Epithelial cell of esophagus (primary cell): ENCODE measurements around the gene TRABD.
"Not testable (repeated sequence)": the region's sequence is repeated elsewhere in the genome, so short reads cannot be mapped to it uniquely, and the experiment has no call there.

Experiments
- DNase-seq: peaks from one replicate; pipeline ENCODE4 v3.0.0; 2010; ENCODE audit warnings: low read depth
- H3K4me3 ChIP-seq: 2 replicates; pipeline ENCODE4 v1.5.1; 2011; ENCODE audit warnings: mild to moderate bottlenecking, low read length, control low read depth
- CTCF ChIP-seq: IDR thresholded peaks from 2 replicates; pipeline ENCODE4 v1.5.1; 2011; ENCODE audit warnings: low read depth, mild to moderate bottlenecking, low read length, control low read depth, inconsistent platforms; ENCODE audit not compliant: insufficient read depth; ENCODE audit errors: missing control alignments

The TRABD gene

GRCh38 chr22:50185375-50186087, at the start of gene TRABD:
Gene TRABD, plus strand, starts transcription at chr22:50185913. Its CDS starts 7,148 bp downstream, at chr22:50193061.
- peak; percentile 90 for DNase-seq
- no peak for TF ChIP-seq CTCF
- peak within 1 kb of the TSS; percentile 62 for H3K4me3 ChIP-seq

- no peak overlapping the region for H3K4me3 ChIP-seq
Observed at GRCh38 chr22:50136581-50137015, 49.1 kb upstream of the TRABD start.

GRCh38 chr22:50137277-50137676, 48.4 kb upstream of the TRABD start:
- not testable (repeated sequence) for DNase-seq, H3K4me3 ChIP-seq

More at GRCh38 chr22:50136581-50137015, 49.1 kb upstream of the TRABD start:
- no peak for DNase-seq
- TF ChIP-seq CTCF: no peak

GRCh38 chr22:50138041-50138440, 47.7 kb upstream of the TRABD start:
- H3K4me3 ChIP-seq: no peak overlapping the region
- no peak for TF ChIP-seq CTCF
- DNase-seq: no peak

GRCh38 chr22:50138988-50139387, 46.7 kb upstream of the TRABD start:
- TF ChIP-seq CTCF: no peak
- no peak overlapping the region for H3K4me3 ChIP-seq
- no peak for DNase-seq

- no peak overlapping the region for H3K4me3 ChIP-seq
- TF ChIP-seq CTCF: no peak
- DNase-seq: peak; percentile 79
Observed at GRCh38 chr22:50139843-50140415, 45.8 kb upstream of the TRABD start.

GRCh38 chr22:50140615-50141014, 45.1 kb upstream of the TRABD start:
- DNase-seq: no peak
- no peak for TF ChIP-seq CTCF

More at GRCh38 chr22:50140615-50141014, 45.1 kb upstream of the TRABD start:
- H3K4me3 ChIP-seq: no peak overlapping the region
